Measurements from ENCODE around the gene NSRP1.

The NSRP1 gene

GRCh38 chr17:30235386-30236296 lies 119.0 kb downstream of the NSRP1 start, which contains the start of gene SLC6A4:
SLC6A4 (minus strand) TSS chr17:30235697; CDS start chr17:30221958, 13,739 bp downstream.
- TF ChIP-seq ELF4 (IDR thresholded peaks at IDR 0.05) (no peak), SP1 (IDR thresholded peaks at IDR 0.05) (no peak), SUZ12 (IDR thresholded peaks at IDR 0.05) (no peak), FOXM1 (IDR thresholded peaks at IDR 0.05; ENCODE audit: borderline replicate concordance) (no peak)
- no peak for DNase-seq (ENCODE audit: extremely low spot score)
- ChIA-PET CTCF (no interaction called here), POLR2A (no interaction called here)

All from HEK293T (cell line).